ENCODE measurements around the gene ADPRS. TPM values are rescaled to one million over a fixed set of nuclear protein-coding genes. Genes with fewer than 3 reads are reported as not detected.

The ADPRS gene
- total RNA-seq, 2 donors from 2014 or later, result 50.0 to 50.8 TPM

- Mint-ChIP-seq H3K27me3 (no peaks in the 10 kb centered on the region), H3K4me1 (peaks cover 9% of the 10 kb centered on the region), H3K4me3 (no peak overlapping the region), H3K36me3 (ENCODE audit: low read depth) (peaks cover 67% of the 10 kb centered on the region), H3K9me3 (no peaks in the 10 kb centered on the region), H3K27ac (no peak overlapping the region)
- ATAC-seq (replicated peaks), result no peak
Measured at GRCh38 chr1:36093226-36093625, 4.5 kb downstream of the ADPRS start.

- no peak overlapping the region for H3K27ac Mint-ChIP-seq
- no peaks in the 10 kb centered on the region for H3K27me3 Mint-ChIP-seq
- no peak overlapping the region for H3K4me3 Mint-ChIP-seq
- ATAC-seq (replicated peaks), result no peak
- peaks cover 66% of the 10 kb centered on the region for H3K36me3 Mint-ChIP-seq (ENCODE audit: low read depth)
- peaks cover 9% of the 10 kb centered on the region for H3K4me1 Mint-ChIP-seq
- no peaks in the 10 kb centered on the region for H3K9me3 Mint-ChIP-seq
Measured at GRCh38 chr1:36093929-36094328, 5.2 kb downstream of the ADPRS start.

- ATAC-seq (replicated peaks), result no peak
- Mint-ChIP-seq H3K36me3 (ENCODE audit: low read depth) (peaks cover 59% of the 10 kb centered on the region), H3K9me3 (no peaks in the 10 kb centered on the region), H3K27ac (no peak overlapping the region), H3K4me3 (no peak overlapping the region), H3K4me1 (peaks cover 5% of the 10 kb centered on the region), H3K27me3 (no peaks in the 10 kb centered on the region)
Measured at GRCh38 chr1:36094621-36095061, 5.9 kb downstream of the ADPRS start.

GRCh38 chr1:36095760-36096405, 7.2 kb downstream of the ADPRS start:
- Mint-ChIP-seq H3K4me1 (no peaks in the 10 kb centered on the region), H3K27ac (no peak overlapping the region)

GRCh38 chr1:36096500-36097432, 8.1 kb downstream of the ADPRS start:
- no peak overlapping the region for H3K4me3 Mint-ChIP-seq
- no peaks in the 10 kb centered on the region for H3K9me3 Mint-ChIP-seq
- no peaks in the 10 kb centered on the region for H3K4me1 Mint-ChIP-seq
- ATAC-seq (replicated peaks), result peak; percentile 4
- no peaks in the 10 kb centered on the region for H3K27me3 Mint-ChIP-seq
- H3K27ac Mint-ChIP-seq, result no peak overlapping the region
- peaks cover 38% of the 10 kb centered on the region for H3K36me3 Mint-ChIP-seq (ENCODE audit: low read depth)

More at GRCh38 chr1:36095760-36096405, 7.2 kb downstream of the ADPRS start:
- Mint-ChIP-seq H3K27me3 (no peaks in the 10 kb centered on the region), H3K36me3 (ENCODE audit: low read depth) (peaks cover 47% of the 10 kb centered on the region), H3K9me3 (no peaks in the 10 kb centered on the region), H3K4me3 (no peak overlapping the region)
- ATAC-seq (replicated peaks), result no peak

- Mint-ChIP-seq H3K36me3 (ENCODE audit: low read depth) (peaks cover 27% of the 10 kb centered on the region), H3K27ac (no peak overlapping the region), H3K9me3 (no peaks in the 10 kb centered on the region), H3K4me1 (no peaks in the 10 kb centered on the region), H3K27me3 (no peaks in the 10 kb centered on the region), H3K4me3 (no peak overlapping the region)
- no peak for ATAC-seq (replicated peaks)
Measured at GRCh38 chr1:36097693-36098585, 9.2 kb downstream of the ADPRS start.

GRCh38 chr1:36098650-36099365, 10.1 kb downstream of the ADPRS start:
- Mint-ChIP-seq H3K36me3 (ENCODE audit: low read depth) (peaks cover 18% of the 10 kb centered on the region), H3K27me3 (no peaks in the 10 kb centered on the region)

GRCh38 chr1:36099681-36100341, 11.1 kb downstream of the ADPRS start:
- Mint-ChIP-seq H3K36me3 (ENCODE audit: low read depth) (peaks cover 8% of the 10 kb centered on the region), H3K4me3 (peak overlapping the region; percentile 20), H3K9me3 (no peaks in the 10 kb centered on the region), H3K27ac (no peak overlapping the region), H3K27me3 (no peaks in the 10 kb centered on the region), H3K4me1 (no peaks in the 10 kb centered on the region)
- peak; percentile 95 for ATAC-seq (replicated peaks)

More at GRCh38 chr1:36098650-36099365, 10.1 kb downstream of the ADPRS start:
- no peaks in the 10 kb centered on the region for H3K4me1 Mint-ChIP-seq
- no peak for ATAC-seq (replicated peaks)
- no peak overlapping the region for H3K27ac Mint-ChIP-seq
- no peaks in the 10 kb centered on the region for H3K9me3 Mint-ChIP-seq
- no peak overlapping the region for H3K4me3 Mint-ChIP-seq

GRCh38 chr1:36100376-36100775, 11.7 kb downstream of the ADPRS start:
- no peaks in the 10 kb centered on the region for H3K9me3 Mint-ChIP-seq

GRCh38 chr1:36101546-36101945, 12.9 kb downstream of the ADPRS start:
- Mint-ChIP-seq H3K36me3 (ENCODE audit: low read depth) (peaks cover 2% of the 10 kb centered on the region), H3K4me3 (no peak overlapping the region), H3K4me1 (no peaks in the 10 kb centered on the region), H3K9me3 (no peaks in the 10 kb centered on the region), H3K27ac (no peak overlapping the region), H3K27me3 (no peaks in the 10 kb centered on the region)
- no peak for ATAC-seq (replicated peaks)

More at GRCh38 chr1:36100376-36100775, 11.7 kb downstream of the ADPRS start:
- Mint-ChIP-seq H3K27me3 (no peaks in the 10 kb centered on the region), H3K36me3 (ENCODE audit: low read depth) (peaks cover 5% of the 10 kb centered on the region), H3K4me3 (no peak overlapping the region), H3K27ac (no peak overlapping the region), H3K4me1 (no peaks in the 10 kb centered on the region)
- ATAC-seq (replicated peaks), result no peak

- H3K4me3 Mint-ChIP-seq, result no peak overlapping the region
- no peaks in the 10 kb centered on the region for H3K9me3 Mint-ChIP-seq
- no peaks in the 10 kb centered on the region for H3K27me3 Mint-ChIP-seq
- no peak for ATAC-seq (replicated peaks)
- peaks cover 8% of the 10 kb centered on the region for H3K4me1 Mint-ChIP-seq
- no peaks in the 10 kb centered on the region for H3K36me3 Mint-ChIP-seq (ENCODE audit: low read depth)
- H3K27ac Mint-ChIP-seq, result no peak overlapping the region
Measured at GRCh38 chr1:36106269-36106668, 17.6 kb downstream of the ADPRS start.

GRCh38 chr1:36107394-36107793, 18.7 kb downstream of the ADPRS start:
- no peak overlapping the region for H3K4me3 Mint-ChIP-seq
- no peaks in the 10 kb centered on the region for H3K9me3 Mint-ChIP-seq
- H3K4me1 Mint-ChIP-seq, result peaks cover 11% of the 10 kb centered on the region
- no peaks in the 10 kb centered on the region for H3K36me3 Mint-ChIP-seq (ENCODE audit: low read depth)
- H3K27me3 Mint-ChIP-seq, result no peaks in the 10 kb centered on the region
- ATAC-seq (replicated peaks), result no peak
- H3K27ac Mint-ChIP-seq, result no peak overlapping the region

- ATAC-seq (replicated peaks), result no peak
- H3K9me3 Mint-ChIP-seq, result no peaks in the 10 kb centered on the region
- H3K27ac Mint-ChIP-seq, result peak overlapping the region; percentile 48
- H3K4me3 Mint-ChIP-seq, result no peak overlapping the region
- no peaks in the 10 kb centered on the region for H3K27me3 Mint-ChIP-seq
- no peaks in the 10 kb centered on the region for H3K36me3 Mint-ChIP-seq (ENCODE audit: low read depth)
- peaks cover 11% of the 10 kb centered on the region for H3K4me1 Mint-ChIP-seq
Measured at GRCh38 chr1:36108314-36108713, 19.6 kb downstream of the ADPRS start.

All from activated T-helper 17 cell treated with anti-CD3 and anti-CD28 coated beads, Interleukin-2, amount 50 U/mL, for 72 hours (primary cell).